Natural killer cell (primary cell): ENCODE measurements around the gene ZNF438. TPM values are rescaled to one million over a fixed set of nuclear protein-coding genes. Genes with fewer than 3 reads are reported as not detected.

Source experiments
- ATAC-seq, 3 donors: fragments of 150-1000 bp in 2 of 3; fragments of 200-7000 bp in 1 of 3; cut with Tn5 transposase; 1 replicate in 1 of 3; 2 replicates in 2 of 3; pipeline ENCODE4 v1.10.0; 2021; ENCODE audit warnings: mild to moderate bottlenecking in 2 of 3, moderate library complexity in 2 of 3
- DNase-seq, 2 donors: peaks; one replicate each; pipeline versions ENCODE4 v3.0.0 to v3.0.0-alpha.2; 2013 to 2021; ENCODE audit warnings: mixed read lengths in 1 of 2
- H3K27ac ChIP-seq: one replicate; pipeline ENCODE4 v1.5.1; 2013; ENCODE audit warnings: mild to moderate bottlenecking, low read length
- H3K27me3 ChIP-seq: one replicate; pipeline ENCODE4 v1.6.1; 2013; ENCODE audit warnings: low read length; ENCODE audit not compliant: control insufficient read depth, insufficient read depth
- H3K36me3 ChIP-seq: one replicate; pipeline ENCODE4 v1.6.1; 2013; ENCODE audit warnings: low read length; ENCODE audit not compliant: control insufficient read depth, insufficient read depth
- H3K4me1 ChIP-seq: one replicate; pipeline ENCODE4 v1.6.1; 2013; ENCODE audit warnings: low read length; ENCODE audit not compliant: control insufficient read depth, insufficient read depth
- H3K4me3 ChIP-seq: one replicate; pipeline ENCODE4 v1.5.1; 2013; ENCODE audit warnings: low read length
- H3K9me3 ChIP-seq: one replicate; pipeline ENCODE4 v1.6.1; 2013; ENCODE audit warnings: low read length; ENCODE audit not compliant: control insufficient read depth, insufficient read depth
- H3K27ac Mint-ChIP-seq, 2 donors: one replicate each; pipeline ENCODE4 v1.8.0; 2022; ENCODE audit warnings: mild to moderate bottlenecking in 2 of 2, mixed read lengths in 2 of 2, moderate library complexity in 1 of 2
- H3K27me3 Mint-ChIP-seq, 2 donors: one replicate each; pipeline ENCODE4 v1.8.0; 2022; ENCODE audit warnings: low read depth in 2 of 2, mixed read lengths in 2 of 2
- H3K36me3 Mint-ChIP-seq: one replicate; pipeline ENCODE4 v1.8.0; 2022; ENCODE audit warnings: mixed read lengths
- H3K4me1 Mint-ChIP-seq, 2 donors: one replicate each; pipeline ENCODE4 v1.8.0; 2022; ENCODE audit warnings: mixed read lengths in 2 of 2
- H3K4me3 Mint-ChIP-seq: one replicate; pipeline ENCODE4 v1.8.0; 2022; ENCODE audit warnings: mild to moderate bottlenecking, moderate library complexity, mixed read lengths
- H3K9me3 Mint-ChIP-seq, 2 donors: one replicate each; pipeline ENCODE4 v1.8.0; 2022; ENCODE audit warnings: mixed read lengths in 2 of 2
- CTCF ChIP-seq: fragments of 200-600 bp; IDR thresholded peaks from one replicate; pipeline ENCODE4 v1.8.0; 2022; ENCODE audit warnings: antibody characterized with exemption
- WGBS: methylation state at CpG from one replicate; pipeline ENCODE4 v1.1.7; 2013; ENCODE audit warnings: missing lambda C conversion rate; ENCODE audit not compliant: insufficient coverage; 5-methylcytosine and 5-hydroxymethylcytosine counted together
- intact Hi-C: fragments of 100-400 bp; cut with micrococcal nuclease; formaldehyde crosslinking; loops from one replicate; pipeline ENCODE4 v1.14.2; 2022
- total RNA-seq, 4 donors: library from RNA; stranded (reverse); fragments of 120-200 nt in 1 of 4; gene quantifications; one replicate each; pipeline versions ENCODE4 v1.2.3 to v1.2.4, GENCODE V29; 2013 to 2022

The ZNF438 gene
- total RNA-seq, 3 donors from 2014 or later (not counting 1 experiment from before 2014, with no cell fraction given) = 2.2 to 3.7 (median 3.7) TPM

DNA sequence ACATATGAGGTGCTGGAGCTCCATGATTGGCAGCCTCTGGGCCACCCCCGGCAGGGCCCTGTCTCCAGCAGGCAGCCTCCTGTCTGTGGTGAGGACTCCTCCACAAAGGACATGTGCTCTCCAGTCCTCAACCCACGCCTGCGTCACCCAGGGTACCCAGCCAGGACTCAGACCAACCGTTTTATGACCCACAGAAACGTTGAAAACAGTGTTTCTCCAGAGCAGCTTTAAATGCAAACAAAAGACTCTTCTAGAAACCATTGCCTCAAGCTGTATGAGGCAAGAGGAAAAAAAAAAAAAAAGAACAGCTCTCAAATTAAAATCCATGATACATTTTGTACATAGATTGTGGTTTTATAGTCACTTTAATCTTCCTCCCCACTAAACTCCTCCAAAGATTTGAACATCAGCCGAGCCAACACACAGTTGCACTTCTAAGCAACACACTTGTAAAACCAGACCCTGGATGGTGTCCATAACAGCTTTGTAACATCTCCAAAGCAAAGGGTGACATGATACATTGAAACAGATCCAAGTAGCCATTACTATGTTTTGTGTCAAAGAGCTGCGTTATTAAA lies 227.1 kb downstream of the ZNF438 start:
- Mint-ChIP-seq H3K36me3 (no peaks in the 10 kb centered on the region), H3K27ac (no peak overlapping the region), H3K27me3 (peaks cover 0 to 6% of the 10 kb centered on the region in 2 donors), H3K9me3 (no peaks in the 10 kb centered on the region), H3K4me1 (no peaks in the 10 kb centered on the region), H3K4me3 (no peak overlapping the region)
- Histone ChIP-seq H3K27me3 (no peaks in the 10 kb centered on the region), H3K4me1 (no peaks in the 10 kb centered on the region), H3K4me3 (no peak overlapping the region), H3K27ac (no peak overlapping the region), H3K36me3 (no peaks in the 10 kb centered on the region), H3K9me3 (no peaks in the 10 kb centered on the region)
- 72% methylated on average over 7 of the region's 7 CpGs for WGBS
- intact Hi-C loops = no loop called here
- no peak for ATAC-seq
- TF ChIP-seq CTCF = no peak
- no peak for DNase-seq

DNA sequence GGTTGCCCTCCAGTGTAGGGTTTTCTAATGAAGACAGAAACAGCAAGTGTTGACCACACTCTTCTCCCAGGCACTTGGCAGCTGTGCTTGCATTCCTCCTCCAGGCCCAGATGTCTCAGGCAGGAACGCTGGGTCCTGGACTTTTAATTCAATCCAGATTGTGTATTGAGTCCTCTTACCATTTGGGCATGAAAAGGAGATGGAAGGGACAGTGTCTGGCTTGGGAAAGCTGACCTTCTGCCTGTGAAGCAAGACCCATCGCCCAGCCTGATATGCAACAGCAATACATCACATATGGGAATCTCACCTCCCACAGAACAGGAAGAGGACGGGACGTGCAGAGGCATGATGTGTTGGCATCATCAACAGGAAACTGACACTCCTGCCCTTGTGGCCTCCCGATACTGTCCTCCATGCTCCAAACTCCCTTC lies 227.8 kb downstream of the ZNF438 start:
- Mint-ChIP-seq H3K27me3 (peaks cover 0 to 6% of the 10 kb centered on the region in 2 donors), H3K27ac (no peak overlapping the region), H3K4me3 (no peak overlapping the region), H3K36me3 (no peaks in the 10 kb centered on the region), H3K4me1 (no peaks in the 10 kb centered on the region), H3K9me3 (no peaks in the 10 kb centered on the region)
- H3K27ac ChIP-seq = no peak overlapping the region
- no peak for TF ChIP-seq CTCF
- no peak for ATAC-seq
- 74% methylated on average over 5 of the region's 5 CpGs for whole genome bisulfite sequencing
- DNase-seq = no peak
- intact Hi-C loops = no loop called here
- no peaks in the 10 kb centered on the region for H3K9me3 ChIP-seq
- no peaks in the 10 kb centered on the region for H3K27me3 ChIP-seq
- H3K4me3 ChIP-seq = no peak overlapping the region
- no peaks in the 10 kb centered on the region for H3K4me1 ChIP-seq
- no peaks in the 10 kb centered on the region for H3K36me3 ChIP-seq

GRCh38 chr10:30803058-30803457 lies 228.6 kb downstream of the ZNF438 start:
- H3K9me3 ChIP-seq = no peaks in the 10 kb centered on the region
- no peak overlapping the region for H3K4me3 ChIP-seq
- Mint-ChIP-seq H3K4me3 (no peak overlapping the region), H3K36me3 (no peaks in the 10 kb centered on the region), H3K27me3 (peaks cover 0 to 6% of the 10 kb centered on the region in 2 donors), H3K27ac (no peak overlapping the region), H3K9me3 (no peaks in the 10 kb centered on the region), H3K4me1 (no peaks in the 10 kb centered on the region)
- no peaks in the 10 kb centered on the region for H3K4me1 ChIP-seq
- no peak for DNase-seq
- no peaks in the 10 kb centered on the region for H3K36me3 ChIP-seq
- no peak for ATAC-seq
- no peak overlapping the region for H3K27ac ChIP-seq
- no peak for TF ChIP-seq CTCF
- WGBS = 88% methylated on average over 3 of the region's 3 CpGs
- H3K27me3 ChIP-seq = no peaks in the 10 kb centered on the region
- intact Hi-C loops = no loop called here

- TF ChIP-seq CTCF = no peak
- H3K4me1 ChIP-seq = no peaks in the 10 kb centered on the region
- ATAC-seq (no peak), DNase-seq (no peak)
- Mint-ChIP-seq H3K4me3 (no peak overlapping the region), H3K27ac (no peak overlapping the region), H3K9me3 (no peaks in the 10 kb centered on the region), H3K36me3 (no peaks in the 10 kb centered on the region), H3K4me1 (no peaks in the 10 kb centered on the region), H3K27me3 (peaks cover 0 to 6% of the 10 kb centered on the region in 2 donors)
- no peak overlapping the region for H3K27ac ChIP-seq
- WGBS = 78% methylated on average over 1 of the region's 2 CpGs
- H3K36me3 ChIP-seq = no peaks in the 10 kb centered on the region
- intact Hi-C loops = no loop called here
- no peak overlapping the region for H3K4me3 ChIP-seq
- no peaks in the 10 kb centered on the region for H3K9me3 ChIP-seq
- H3K27me3 ChIP-seq = no peaks in the 10 kb centered on the region
Observed at GRCh38 chr10:30800368-30800767, 231.3 kb downstream of the ZNF438 start.
